Kidney (tissue), 14 donors: ENCODE measurements around the gene CCDC87. TPM values are rescaled to one million over a fixed set of nuclear protein-coding genes. Genes with fewer than 3 reads are reported as not detected.
"Not testable (repeated sequence)": the region's sequence is repeated elsewhere in the genome, so short reads cannot be mapped to it uniquely, and the experiment has no call there.

ENCODE experiments used
- DNase-seq, 5 donors: peaks; one replicate each; pipeline ENCODE4 v3.0.0-alpha.2; 2013 to 2020
- FAIRE-seq: peaks from 2 replicates; lab custom pipeline; 2012; peaks lifted over from hg19 to GRCh38; lab: Jason Lieb, UNC
- H3K27ac ChIP-seq, 2 donors: one replicate each; pipeline ENCODE4 v1.7.0; 2013; ENCODE audit warnings: low read depth in 2 of 2, low read length in 2 of 2, inconsistent platforms in 1 of 2
- H3K27me3 ChIP-seq: one replicate; pipeline ENCODE4 v1.7.1; 2013; ENCODE audit warnings: low read length, inconsistent platforms; ENCODE audit not compliant: control insufficient read depth, insufficient read depth
- H3K36me3 ChIP-seq, 3 donors: one replicate each; pipeline versions ENCODE4 v1.7.0 to v1.7.1; 2013; ENCODE audit warnings: low read length in 3 of 3, control low read depth in 1 of 3, inconsistent platforms in 1 of 3; ENCODE audit not compliant: insufficient read depth in 3 of 3, control insufficient read depth in 2 of 3
- H3K4me1 ChIP-seq, 3 donors: one replicate each; pipeline versions ENCODE4 v1.7.0 to v1.7.1; 2013; ENCODE audit warnings: low read length in 3 of 3, inconsistent platforms in 1 of 3, low read depth in 1 of 3; ENCODE audit not compliant: control insufficient read depth in 2 of 3, insufficient read depth in 2 of 3
- H3K4me3 ChIP-seq, 3 donors: one replicate each; pipeline versions ENCODE4 v1.7.0 to v1.8.1; 2013; ENCODE audit warnings: low read length in 3 of 3, control low read depth in 1 of 3, inconsistent platforms in 1 of 3
- H3K9ac ChIP-seq, 3 donors: one replicate each; pipeline versions ENCODE4 v1.7.0 to v1.7.1; 2013; ENCODE audit warnings: low read length in 3 of 3, control low read depth in 1 of 3, inconsistent platforms in 1 of 3
- H3K9me3 ChIP-seq, 3 donors: one replicate each; pipeline versions ENCODE4 v1.7.0 to v1.7.1; 2013; ENCODE audit warnings: low read length in 3 of 3, control low read depth in 1 of 3, inconsistent platforms in 1 of 3; ENCODE audit not compliant: control insufficient read depth in 2 of 3, insufficient read depth in 1 of 3
- CTCF ChIP-seq: IDR thresholded peaks from 3 replicates; pipeline ENCODE4 v1.5.1; 2012; ENCODE audit warnings: mild to moderate bottlenecking, moderate library complexity, borderline replicate concordance; ENCODE audit not compliant: insufficient read depth; ENCODE audit errors: extremely low read depth
- intact Hi-C: fragments of 100-400 bp; cut with DNase I; formaldehyde crosslinking; loops from one replicate; pipeline ENCODE4 v1.11.1; 2022
- polyA plus RNA-seq: library from polyadenylated mRNA; stranded (reverse); fragments of 350-450 nt; fragmentation: Illumina TruSeq; extraction: RNeasy Lipid Tissue Mini Kit (QIAGEN cat#74804); gene quantifications from one replicate; pipeline ENCODE4 v1.2.3, GENCODE V29; 2014; ENCODE audit warnings: low read depth, low replicate concordance; ENCODE audit not compliant: insufficient read depth
- total RNA-seq: library from RNA; stranded (reverse); fragmentation: NEBNext Ultra II Directional; extraction: Animal tissue kit (Norgen Biotek cat#: 25700); gene quantifications from one replicate; pipeline ENCODE4 v1.2.1, GENCODE V29; 2021
- donor health status: control.
- donor health status: control.
- donor health status: control.
- donor health status: control.
- donor health status: control.
- donor health status: DM: yes; HTN: yes; CAD: no.
- donor health status: Normal renal cell carcinoma (clear cell type).

The CCDC87 gene
- total and polyA plus RNA-seq, 2 donors from 2014 or later, result 0.13 to 1.0 TPM

GRCh38 chr11:66543263-66544107 lies 49.4 kb downstream of the CCDC87 start:
- Histone ChIP-seq H3K9ac (no peak overlapping the region), H3K4me3 (no peak overlapping the region), H3K27ac (no peak overlapping the region), H3K36me3 (peaks cover 0 to 2% (median 0%) of the 10 kb centered on the region in 3 donors), H3K9me3 (no peaks in the 10 kb centered on the region), H3K4me1 (peaks cover 0 to 9% (median 4%) of the 10 kb centered on the region in 3 donors), H3K27me3 (no peaks in the 10 kb centered on the region)
- TF ChIP-seq CTCF, result peak; percentile 32
- no peak for FAIRE-seq
- peak; percentile 81 to 89 (median 86) for DNase-seq
- intact Hi-C loops, result no loop called here

- Histone ChIP-seq H3K36me3 (peaks cover 0 to 2% (median 0%) of the 10 kb centered on the region in 3 donors), H3K27ac (no peak overlapping the region), H3K27me3 (no peaks in the 10 kb centered on the region), H3K4me3 (no peak overlapping the region), H3K4me1 (peaks cover 0 to 9% (median 4%) of the 10 kb centered on the region in 3 donors), H3K9me3 (no peaks in the 10 kb centered on the region), H3K9ac (no peak overlapping the region)
- intact Hi-C loops, result no loop called here
- no peak for TF ChIP-seq CTCF
- DNase-seq, result no peak
- no peak for FAIRE-seq
Observed at GRCh38 chr11:66542362-66542761, 50.5 kb downstream of the CCDC87 start.

- Histone ChIP-seq H3K4me1 (peaks cover 0 to 9% (median 4%) of the 10 kb centered on the region in 3 donors), H3K27me3 (no peaks in the 10 kb centered on the region), H3K9ac (no peak overlapping the region), H3K4me3 (no peak overlapping the region), H3K27ac (no peak overlapping the region), H3K36me3 (peaks cover 0 to 2% (median 0%) of the 10 kb centered on the region in 3 donors), H3K9me3 (no peaks in the 10 kb centered on the region)
- TF ChIP-seq CTCF, result no peak
- FAIRE-seq, result no peak
- DNase-seq, result no peak
- intact Hi-C loops, result no loop called here
Observed at GRCh38 chr11:66541892-66542291, 51.0 kb downstream of the CCDC87 start.

GRCh38 chr11:66540598-66540997 lies 52.3 kb downstream of the CCDC87 start:
- H3K27ac ChIP-seq, H3K9ac ChIP-seq, H3K27me3 ChIP-seq, intact Hi-C loops, H3K9me3 ChIP-seq, FAIRE-seq, DNase-seq, H3K36me3 ChIP-seq, H3K4me3 ChIP-seq, H3K4me1 ChIP-seq: not testable (repeated sequence)
